Left ventricle myocardium inferior (tissue), 1 donor: ENCODE measurements around the gene FIGNL2. TPM values are rescaled to one million over a fixed set of nuclear protein-coding genes. Genes with fewer than 3 reads are reported as not detected.

Source experiments
- DNase-seq: peaks from one replicate; pipeline ENCODE4 v3.0.0-alpha.2; 2020
- H3K27ac ChIP-seq: fragments of 200-600 bp; replicated peaks from 2 replicates; pipeline ENCODE4 v1.8.0; 2021
- H3K27me3 ChIP-seq: fragments of 200-600 bp; 2 replicates; pipeline ENCODE4 v1.8.0; 2021; ENCODE audit warnings: low read depth
- H3K36me3 ChIP-seq: fragments of 200-600 bp; 2 replicates; pipeline ENCODE4 v1.8.0; 2021
- H3K4me1 ChIP-seq: fragments of 200-600 bp; 2 replicates; pipeline ENCODE4 v1.8.0; 2021
- H3K4me3 ChIP-seq: fragments of 200-600 bp; 2 replicates; pipeline ENCODE4 v1.8.0; 2021; ENCODE audit warnings: mild to moderate bottlenecking, moderate library complexity
- H3K9me3 ChIP-seq: fragments of 200-600 bp; replicated peaks from 2 replicates; pipeline ENCODE4 v1.8.0; 2021
- intact Hi-C: fragments of 100-400 bp; cut with micrococcal nuclease; formaldehyde crosslinking; loops from one replicate; pipeline ENCODE4 v1.11.0; 2022
- total RNA-seq: library from RNA; stranded (reverse); fragmentation: NEBNext Ultra II Directional; extraction: Animal tissue kit (Norgen Biotek cat#: 25700); gene quantifications from one replicate; pipeline ENCODE4 v1.2.1, GENCODE V29; 2021
- TF ChIP-seq, protein P1 (sequence below): fragments of 200-600 bp; IDR thresholded peaks from 2 replicates; pipeline ENCODE4 v1.8.0; 2021; ENCODE audit warnings: antibody characterized with exemption, mild to moderate bottlenecking, borderline replicate concordance
- donor health status: DM: no; HTN: yes; CAD: no; lungs with severe emphysema.

FIGNL2 gene
- total RNA-seq, 1 donor from 2014 or later = 0.30 TPM

DNA sequence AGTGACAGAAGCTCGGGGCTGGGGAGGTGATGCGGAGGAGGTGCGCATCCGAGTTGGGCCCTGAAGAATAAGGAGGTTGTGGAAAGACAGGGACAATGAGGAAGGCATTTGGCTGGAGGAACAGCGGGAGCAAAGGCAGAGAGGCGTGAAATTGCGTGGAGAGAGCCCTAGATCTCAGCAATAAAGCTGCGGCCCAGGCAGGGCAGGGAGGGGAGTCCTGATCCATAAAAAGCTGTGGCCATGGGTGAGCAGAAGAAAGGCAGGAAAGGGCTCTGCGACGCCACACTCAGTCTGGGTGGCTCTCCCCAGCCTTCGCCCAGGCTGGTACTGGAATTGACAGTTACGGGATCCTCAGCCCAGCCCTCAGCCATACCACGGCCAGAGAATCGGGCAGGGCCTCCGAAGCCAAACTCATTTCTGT, 2.2 kb downstream of the FIGNL2 start:
- Histone ChIP-seq H3K4me1 (peaks cover 50% of the 10 kb centered on the region), H3K36me3 (no peaks in the 10 kb centered on the region), H3K9me3 (no peaks in the 10 kb centered on the region), H3K4me3 (peak overlapping the region; percentile 75), H3K27ac (peak overlapping the region; percentile 80), H3K27me3 (peaks cover 77% of the 10 kb centered on the region)
- TF ChIP-seq, protein P1, sequence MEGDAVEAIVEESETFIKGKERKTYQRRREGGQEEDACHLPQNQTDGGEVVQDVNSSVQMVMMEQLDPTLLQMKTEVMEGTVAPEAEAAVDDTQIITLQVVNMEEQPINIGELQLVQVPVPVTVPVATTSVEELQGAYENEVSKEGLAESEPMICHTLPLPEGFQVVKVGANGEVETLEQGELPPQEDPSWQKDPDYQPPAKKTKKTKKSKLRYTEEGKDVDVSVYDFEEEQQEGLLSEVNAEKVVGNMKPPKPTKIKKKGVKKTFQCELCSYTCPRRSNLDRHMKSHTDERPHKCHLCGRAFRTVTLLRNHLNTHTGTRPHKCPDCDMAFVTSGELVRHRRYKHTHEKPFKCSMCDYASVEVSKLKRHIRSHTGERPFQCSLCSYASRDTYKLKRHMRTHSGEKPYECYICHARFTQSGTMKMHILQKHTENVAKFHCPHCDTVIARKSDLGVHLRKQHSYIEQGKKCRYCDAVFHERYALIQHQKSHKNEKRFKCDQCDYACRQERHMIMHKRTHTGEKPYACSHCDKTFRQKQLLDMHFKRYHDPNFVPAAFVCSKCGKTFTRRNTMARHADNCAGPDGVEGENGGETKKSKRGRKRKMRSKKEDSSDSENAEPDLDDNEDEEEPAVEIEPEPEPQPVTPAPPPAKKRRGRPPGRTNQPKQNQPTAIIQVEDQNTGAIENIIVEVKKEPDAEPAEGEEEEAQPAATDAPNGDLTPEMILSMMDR = no peak
- DNase-seq = no peak
- intact Hi-C loops = no loop called here

DNA sequence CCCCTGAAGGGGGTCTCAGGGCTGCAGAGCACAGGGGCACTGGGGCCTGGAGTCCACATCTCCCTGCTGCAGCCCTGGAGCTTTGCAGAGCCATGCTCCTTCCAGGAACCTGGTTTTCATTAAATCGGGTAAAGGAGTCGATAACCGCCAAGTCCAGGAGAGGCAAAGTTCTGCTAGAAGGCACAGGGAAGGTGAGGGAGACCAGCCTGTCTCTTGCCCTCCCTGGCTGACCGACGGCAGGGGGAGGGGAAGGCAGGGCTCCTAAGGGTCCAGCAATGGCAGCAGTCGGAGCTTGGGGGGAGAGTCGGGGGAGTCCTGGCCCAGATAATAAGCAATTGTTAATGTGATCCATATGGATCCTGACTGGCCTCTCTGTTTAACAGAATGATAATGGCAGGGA, 3.0 kb downstream of the FIGNL2 start:
- no peaks in the 10 kb centered on the region for H3K9me3 ChIP-seq
- H3K4me1 ChIP-seq = peaks cover 42% of the 10 kb centered on the region
- H3K4me3 ChIP-seq = no peak overlapping the region
- H3K36me3 ChIP-seq = no peaks in the 10 kb centered on the region
- H3K27ac ChIP-seq = no peak overlapping the region
- peaks cover 83% of the 10 kb centered on the region for H3K27me3 ChIP-seq
- intact Hi-C loops = no loop called here
- no peak for DNase-seq
- TF ChIP-seq, protein P1 = no peak

DNA sequence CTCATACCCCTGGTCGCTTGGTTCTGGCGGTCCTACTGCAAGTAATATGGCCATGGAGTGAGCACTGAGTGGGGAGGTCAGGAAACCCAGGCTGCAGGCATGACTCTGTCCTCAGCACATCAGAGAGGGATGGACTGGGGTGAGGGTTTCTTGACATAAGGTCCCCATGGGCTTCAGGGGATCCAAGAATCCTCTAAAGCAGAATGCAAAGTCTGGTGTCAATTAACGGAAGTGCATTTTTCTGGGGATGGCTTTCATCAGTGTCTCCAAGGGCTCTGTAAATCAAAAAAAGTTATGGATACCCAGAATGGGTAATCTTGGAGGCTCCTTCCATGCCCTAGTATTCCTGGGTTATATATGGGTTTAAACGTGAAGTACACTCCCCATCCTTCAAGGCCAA, 3.7 kb downstream of the FIGNL2 start:
- H3K36me3 ChIP-seq = no peaks in the 10 kb centered on the region
- H3K4me1 ChIP-seq = peaks cover 39% of the 10 kb centered on the region
- intact Hi-C loops = no loop called here
- H3K9me3 ChIP-seq = no peaks in the 10 kb centered on the region
- H3K4me3 ChIP-seq = no peak overlapping the region
- H3K27ac ChIP-seq = no peak overlapping the region
- no peak for DNase-seq
- H3K27me3 ChIP-seq = peaks cover 83% of the 10 kb centered on the region
- TF ChIP-seq, protein P1 = no peak

DNA sequence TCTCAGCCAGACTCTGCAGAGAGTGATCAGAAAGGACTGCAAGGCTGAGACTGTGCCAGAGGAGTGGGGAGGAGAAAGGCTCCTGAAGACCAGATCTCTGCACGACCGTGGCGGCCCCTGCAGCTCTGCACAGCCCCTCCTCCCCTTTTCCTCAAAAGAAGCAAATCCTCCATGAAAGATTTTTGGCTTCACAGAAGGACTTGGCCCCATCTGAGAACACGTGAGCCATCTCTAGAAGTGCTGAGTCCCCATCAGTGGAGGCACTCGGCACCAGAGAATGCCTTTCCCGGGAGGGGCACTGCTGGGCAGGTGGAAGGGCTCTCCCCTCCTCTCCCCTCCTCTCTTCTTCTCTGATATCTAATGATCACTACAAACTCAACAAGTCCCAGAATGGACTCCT, 6.8 kb downstream of the FIGNL2 start:
- Histone ChIP-seq H3K4me3 (no peak overlapping the region), H3K27me3 (peaks cover 58% of the 10 kb centered on the region), H3K4me1 (peaks cover 28% of the 10 kb centered on the region), H3K9me3 (no peaks in the 10 kb centered on the region), H3K36me3 (no peaks in the 10 kb centered on the region), H3K27ac (no peak overlapping the region)
- DNase-seq = no peak
- TF ChIP-seq, protein P1 = no peak
- intact Hi-C loops = no loop called here

DNA sequence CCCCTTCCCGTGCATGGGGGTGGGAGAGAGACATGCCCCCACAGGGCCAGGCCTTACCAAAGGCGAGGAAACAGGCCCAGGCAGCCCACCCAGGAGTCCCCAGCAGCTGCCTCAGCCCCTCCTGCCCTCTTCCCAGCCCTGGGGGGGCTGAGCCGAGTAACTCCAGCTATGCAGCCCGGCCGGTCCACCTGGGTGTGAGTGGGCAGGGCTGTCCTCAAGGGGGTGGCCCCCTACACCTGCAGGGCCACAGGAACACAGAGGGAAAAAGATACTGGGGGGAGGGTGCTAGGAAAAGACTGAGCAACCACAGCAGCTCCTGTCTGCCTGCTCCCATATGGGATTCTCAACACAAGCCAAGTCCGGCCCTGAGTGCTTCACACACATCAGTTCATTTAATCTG, 7.6 kb downstream of the FIGNL2 start:
- Histone ChIP-seq H3K27ac (no peak overlapping the region), H3K4me1 (peaks cover 21% of the 10 kb centered on the region), H3K27me3 (peaks cover 53% of the 10 kb centered on the region), H3K4me3 (no peak overlapping the region), H3K9me3 (no peaks in the 10 kb centered on the region), H3K36me3 (no peaks in the 10 kb centered on the region)
- intact Hi-C loops = no loop called here
- no peak for DNase-seq
- TF ChIP-seq, protein P1 = no peak
